GM18867 (cell line): ENCODE measurements around the gene CKAP5.

Source experiments
- ATAC-seq: cut with Tn5 transposase; IDR thresholded peaks from one replicate; pipeline ENCODE4 v1.9.1; 2021; ENCODE audit warnings: mild to moderate bottlenecking, moderate library complexity; ENCODE audit not compliant: unreplicated experiment

Gene CKAP5

GRCh38 chr11:46705070-46705688, 140.9 kb downstream of the CKAP5 start:
- ATAC-seq: no peak

DNA sequence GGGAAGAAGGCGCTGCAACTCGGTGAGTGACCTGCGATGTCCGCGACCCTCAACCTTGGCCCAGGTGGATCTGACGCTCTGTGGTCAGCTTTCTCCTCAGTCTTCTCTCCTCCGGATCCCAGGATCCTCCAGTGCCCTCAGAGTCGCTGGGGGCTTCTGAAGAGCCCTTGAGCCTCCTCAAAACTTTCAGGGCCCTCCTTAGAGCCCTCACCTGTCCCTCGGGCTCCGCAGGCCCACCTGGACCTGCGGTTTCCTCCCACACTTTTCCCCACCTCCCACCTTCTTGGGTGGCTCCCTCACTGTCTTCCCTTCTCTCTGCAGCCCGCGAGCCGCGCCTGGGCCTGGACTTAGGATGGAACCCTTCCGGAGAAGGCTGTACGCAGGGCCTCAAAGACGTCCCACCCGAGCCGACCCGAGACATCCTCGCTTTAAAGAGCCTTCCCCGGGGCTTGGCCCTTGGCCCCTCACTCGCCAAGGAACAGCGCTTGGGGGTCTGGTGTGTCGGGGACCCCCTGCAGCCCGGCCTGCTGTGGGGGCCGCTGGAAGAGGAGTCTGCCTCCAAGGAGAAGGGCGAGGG, 144.9 kb downstream of the CKAP5 start:
- no peak for ATAC-seq

GRCh38 chr11:46700241-46701077, 145.6 kb downstream of the CKAP5 start, which contains the start of the genes ARHGAP1 and ZNF408:
Gene ARHGAP1 (minus strand): TSS chr11:46700619. CDS start chr11:46696107, 4,512 bp downstream.
Gene ZNF408 (plus strand): TSS chr11:46701031. CDS start chr11:46701048, 17 bp downstream.
- ATAC-seq: peak; percentile 89

GRCh38 chr11:46698597-46698996, 147.5 kb downstream of the CKAP5 start:
- ATAC-seq: no peak

DNA sequence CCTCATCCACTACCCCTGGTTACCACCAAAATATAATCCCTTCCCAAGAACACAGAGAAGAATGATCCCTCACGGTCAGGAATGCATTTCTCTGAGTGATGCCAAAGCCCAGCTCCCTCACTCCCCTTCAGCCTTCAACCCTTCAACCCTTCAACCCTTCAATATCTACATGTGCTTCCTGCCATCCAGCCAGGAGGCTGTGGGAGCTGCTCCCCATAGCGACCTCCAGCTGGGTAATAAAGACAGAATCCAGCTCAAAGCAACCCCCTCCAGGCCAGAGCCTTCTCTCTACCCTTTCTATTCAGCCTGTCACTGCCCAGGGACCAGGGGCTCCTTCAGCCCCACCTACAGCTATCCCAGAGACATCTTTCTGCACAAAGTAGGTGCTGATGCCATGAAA, 148.4 kb downstream of the CKAP5 start:
- no peak for ATAC-seq

DNA sequence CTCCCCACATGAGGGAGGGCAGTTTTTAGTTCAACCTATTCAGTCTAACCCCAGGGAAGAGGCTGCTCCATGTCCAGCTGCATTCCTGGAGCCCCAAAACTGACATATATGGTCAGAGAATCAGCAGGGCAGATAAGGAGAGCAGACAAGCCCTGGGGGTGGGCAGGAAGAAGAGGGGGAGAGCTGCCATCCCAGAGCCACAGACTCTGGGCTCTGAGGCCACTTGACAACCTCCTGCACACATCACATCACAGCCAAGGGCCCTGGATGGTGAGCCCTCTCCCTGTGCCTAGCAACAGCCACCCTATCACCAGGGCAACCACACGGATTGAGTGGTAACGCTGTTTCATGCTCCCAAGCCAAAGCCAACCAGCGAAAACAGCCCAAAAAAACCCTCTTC, 148.8 kb downstream of the CKAP5 start:
- ATAC-seq: no peak

GRCh38 chr11:46696212-46696558, 149.9 kb downstream of the CKAP5 start:
- ATAC-seq: no peak

DNA sequence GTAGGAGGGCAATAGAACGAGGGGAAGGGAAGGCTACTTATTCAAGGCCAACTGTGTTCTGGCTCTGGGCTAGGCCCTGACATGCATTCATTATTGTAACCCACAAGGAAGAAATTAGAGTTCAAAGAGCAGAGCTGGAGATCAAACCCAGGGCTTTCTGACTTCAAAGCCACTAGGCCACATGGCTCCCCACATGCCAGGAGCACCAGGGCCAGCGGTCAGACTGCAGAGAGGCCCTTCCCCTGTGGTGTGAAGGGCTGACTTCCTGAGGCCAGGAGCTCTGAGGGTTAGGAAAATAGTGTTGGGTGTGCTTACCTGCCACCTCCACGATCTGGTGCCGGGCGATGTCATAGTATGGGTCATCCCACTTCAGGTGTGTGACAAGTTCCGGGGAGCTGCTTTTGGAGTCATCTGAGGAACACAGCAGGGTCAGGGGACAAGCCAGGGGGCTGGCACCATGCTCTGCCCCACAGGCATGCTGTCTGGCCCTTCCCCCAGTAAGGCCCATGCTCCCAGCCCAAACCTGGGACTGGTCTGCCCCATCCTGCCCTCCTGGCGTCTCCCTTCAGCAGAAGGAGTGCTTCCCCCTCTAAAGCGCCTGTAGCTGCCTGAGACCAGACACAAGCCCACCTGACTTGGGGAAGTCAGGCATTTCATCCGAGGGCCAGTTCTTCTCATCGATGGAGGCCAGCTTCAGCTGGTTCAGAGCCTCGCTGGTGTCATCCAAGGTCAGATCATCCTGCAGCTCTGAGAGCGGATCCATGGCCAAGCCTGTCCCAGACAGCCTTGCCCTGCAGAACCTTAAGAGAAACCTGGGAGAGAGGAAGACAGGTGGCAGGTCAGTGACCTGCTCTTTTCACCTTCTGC, 150.5 kb downstream of the CKAP5 start:
- ATAC-seq: no peak

DNA sequence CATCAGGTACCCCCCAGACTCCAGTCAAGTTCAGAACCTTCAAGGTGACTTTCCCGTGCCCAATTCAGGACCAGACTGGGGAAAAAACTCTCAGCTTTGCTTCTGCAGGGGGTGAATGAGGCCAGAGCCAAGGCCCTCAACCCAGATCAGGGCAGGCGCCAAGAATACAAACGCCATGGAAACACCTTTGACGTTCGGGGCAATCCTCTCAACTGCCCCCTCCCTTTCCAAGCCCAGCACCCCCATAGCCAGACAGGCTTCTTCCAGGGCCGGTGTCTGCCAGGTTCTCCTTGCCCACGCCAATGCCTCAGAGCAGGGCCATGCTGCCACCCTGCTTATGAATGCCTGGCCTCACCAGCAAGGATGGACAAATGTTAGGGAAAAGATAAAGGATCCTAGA, 151.5 kb downstream of the CKAP5 start:
- no peak for ATAC-seq

- ATAC-seq: no peak
Measured at GRCh38 chr11:46694072-46694471, 152.0 kb downstream of the CKAP5 start.

- no peak for ATAC-seq
Measured at GRCh38 chr11:46693597-46694012, 152.5 kb downstream of the CKAP5 start.
